GM19463 (cell line): ENCODE data around the gene MADD.

Source experiments
- ATAC-seq: cut with Tn5 transposase; IDR thresholded peaks from one replicate; pipeline ENCODE4 v1.9.1; 2021; ENCODE audit warnings: mild to moderate bottlenecking, moderate library complexity; ENCODE audit not compliant: unreplicated experiment

Gene MADD

GRCh38 chr11:47355283-47356128 lies 85.6 kb downstream of the MADD start:
- ATAC-seq: no peak

GRCh38 chr11:47356129-47356997 lies 86.4 kb downstream of the MADD start:
- no peak for ATAC-seq

- ATAC-seq: no peak
These were observed 87.0 kb downstream of the MADD start for GRCh38 chr11:47356998-47357329.

GRCh38 chr11:47357985-47358730 lies 88.2 kb downstream of the MADD start:
- no peak for ATAC-seq

DNA sequence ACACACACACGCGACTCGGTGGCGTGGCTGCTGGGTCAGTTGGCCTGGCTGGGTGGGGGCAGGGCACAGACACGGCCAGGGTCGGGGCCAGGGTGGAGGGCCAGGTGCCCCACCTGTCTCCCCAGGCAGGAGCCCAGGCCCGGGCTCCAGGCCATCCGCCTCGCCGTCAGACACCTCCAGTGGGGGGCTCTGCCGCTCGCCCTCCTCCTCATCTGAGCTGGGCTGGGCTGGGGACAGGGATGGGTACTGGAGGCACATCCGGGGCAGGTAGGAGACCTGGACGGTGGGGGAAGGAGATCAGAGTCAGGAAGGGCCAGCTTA lies 88.8 kb downstream of the MADD start:
- no peak for ATAC-seq

DNA sequence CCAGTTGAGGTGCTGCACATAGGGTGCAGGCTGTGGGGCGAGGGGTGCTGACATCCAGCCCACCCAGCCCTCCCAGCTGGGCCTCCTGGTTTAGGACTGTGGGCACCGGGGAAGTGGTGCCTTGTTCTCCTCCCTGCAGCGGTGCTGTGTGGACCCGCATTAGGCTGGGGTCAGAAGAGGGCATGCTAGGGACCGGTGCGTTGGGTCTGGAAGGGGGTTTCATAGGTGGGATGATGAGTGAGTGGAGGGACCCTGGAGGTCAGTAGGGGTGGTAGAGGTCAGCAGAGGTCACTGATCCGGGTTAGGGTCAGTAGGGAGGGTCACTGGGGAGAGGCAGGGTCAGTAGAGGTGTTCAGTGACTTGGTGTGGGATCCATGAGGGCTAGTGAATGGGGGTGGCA lies 89.2 kb downstream of the MADD start:
- ATAC-seq: no peak

GRCh38 chr11:47359586-47359985 lies 89.7 kb downstream of the MADD start:
- no peak for ATAC-seq

GRCh38 chr11:47360341-47360740 lies 90.4 kb downstream of the MADD start:
- ATAC-seq: no peak

DNA sequence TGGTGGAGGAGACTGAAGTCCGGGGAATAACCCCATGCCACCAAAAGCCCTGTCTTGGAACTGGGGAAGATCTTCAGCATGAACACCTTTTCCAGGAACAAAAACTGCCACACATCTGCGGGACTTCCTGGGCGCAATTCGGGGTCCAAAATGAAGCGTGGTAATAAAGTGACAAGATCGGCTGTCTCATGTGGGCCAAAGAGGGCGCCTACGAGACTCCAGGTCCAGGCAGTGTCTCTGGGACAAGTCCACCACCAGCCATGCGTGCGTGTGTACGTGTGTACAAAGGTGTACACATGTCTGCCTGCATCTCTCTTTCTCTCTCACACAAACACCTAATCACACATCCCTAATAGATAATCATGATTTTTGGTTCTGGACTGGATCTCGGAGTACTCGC lies 91.5 kb downstream of the MADD start:
- ATAC-seq: no peak

DNA sequence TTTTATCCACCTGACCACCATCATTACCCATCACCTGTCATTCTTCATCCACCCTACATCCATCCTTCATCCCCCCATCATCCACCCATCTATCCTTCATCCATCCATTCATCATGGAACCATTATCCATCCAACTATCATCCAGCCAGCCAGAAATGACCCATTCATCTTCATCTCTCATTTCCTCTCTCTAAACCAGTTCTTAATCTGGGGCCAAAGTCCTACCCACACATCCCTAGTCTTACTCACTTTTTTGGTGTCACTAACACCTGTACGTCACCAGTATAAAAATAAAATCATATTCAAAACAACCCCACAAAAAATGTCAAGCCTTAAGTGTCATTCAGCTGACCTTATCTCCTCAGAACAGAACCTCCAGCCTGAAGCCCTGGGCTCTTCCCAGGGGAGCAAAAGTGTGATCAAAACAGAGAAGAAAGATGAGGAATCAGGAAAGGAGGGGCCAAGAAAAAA lies 96.1 kb downstream of the MADD start:
- no peak for ATAC-seq

DNA sequence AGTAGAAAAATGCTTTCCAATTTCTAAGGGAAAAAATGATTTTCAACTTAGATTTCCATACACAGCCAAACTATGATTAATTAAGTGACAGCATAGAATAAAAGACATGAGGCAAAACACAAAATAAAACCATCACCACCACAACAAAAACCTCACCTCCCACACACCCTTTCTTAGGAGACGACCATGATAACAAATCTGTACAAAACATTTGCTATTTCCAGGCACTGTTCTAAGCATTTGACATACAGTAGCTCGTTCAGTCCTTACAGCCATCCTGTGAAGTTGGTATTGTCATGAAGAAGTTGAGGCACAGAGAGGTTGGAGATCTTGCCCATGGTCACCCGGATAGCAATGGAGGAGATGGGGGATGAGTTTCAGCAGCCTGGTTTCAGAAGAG lies 99.7 kb downstream of the MADD start:
- no peak for ATAC-seq

- no peak for ATAC-seq
These were observed 102.5 kb downstream of the MADD start for GRCh38 chr11:47372422-47372821.

GRCh38 chr11:47373876-47374719 lies 104.2 kb downstream of the MADD start:
- ATAC-seq: no peak

GRCh38 chr11:47374720-47375019 lies 104.7 kb downstream of the MADD start:
- ATAC-seq: no peak

GRCh38 chr11:47375020-47375419 lies 105.1 kb downstream of the MADD start:
- no peak for ATAC-seq

DNA sequence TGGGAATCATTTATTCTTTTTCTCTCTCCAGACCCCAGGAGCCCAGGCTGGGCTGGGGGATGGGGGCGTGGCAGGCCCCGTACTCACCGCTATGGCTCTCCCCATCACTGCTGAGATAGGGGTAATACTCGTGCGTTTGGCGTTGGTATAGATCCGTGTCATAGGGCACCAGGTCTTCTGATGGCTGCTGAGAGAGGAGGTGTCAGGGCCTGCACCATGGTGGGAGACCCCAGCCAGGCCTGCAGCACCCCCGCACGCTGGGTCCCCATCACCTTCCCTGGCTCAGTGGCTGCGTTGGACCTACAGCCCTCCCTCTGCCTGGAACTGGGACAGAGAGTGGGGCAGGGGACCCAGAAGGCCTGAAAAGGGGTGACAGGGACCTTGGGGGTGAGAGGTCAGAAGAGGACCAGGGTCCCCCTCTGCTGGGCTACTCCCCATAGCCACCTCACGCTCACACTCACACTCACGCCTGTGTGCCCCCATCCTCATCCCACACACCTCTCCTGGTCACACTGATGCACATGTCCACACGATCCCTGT lies 105.7 kb downstream of the MADD start:
- no peak for ATAC-seq

DNA sequence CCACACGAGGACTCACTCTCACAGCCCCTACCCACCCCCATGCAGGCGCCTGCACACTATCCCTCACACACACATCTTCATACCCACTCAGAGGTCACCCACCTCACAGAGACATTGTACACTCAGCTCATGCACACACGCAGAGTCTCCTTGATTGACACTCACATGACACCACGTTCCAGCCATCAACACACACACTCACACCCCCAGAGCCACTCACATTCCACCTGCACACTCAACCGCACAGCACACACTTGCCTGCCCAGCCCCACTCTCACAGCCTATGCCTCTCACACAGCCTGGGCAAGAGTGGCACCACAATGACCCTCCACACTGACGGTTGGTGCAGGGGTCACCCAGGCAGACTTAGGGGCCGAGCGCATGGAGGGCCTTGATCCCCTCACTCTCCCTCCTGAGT lies 106.2 kb downstream of the MADD start:
- no peak for ATAC-seq

- peak; percentile 27 for ATAC-seq
These were observed 106.8 kb downstream of the MADD start for GRCh38 chr11:47376525-47377371.

DNA sequence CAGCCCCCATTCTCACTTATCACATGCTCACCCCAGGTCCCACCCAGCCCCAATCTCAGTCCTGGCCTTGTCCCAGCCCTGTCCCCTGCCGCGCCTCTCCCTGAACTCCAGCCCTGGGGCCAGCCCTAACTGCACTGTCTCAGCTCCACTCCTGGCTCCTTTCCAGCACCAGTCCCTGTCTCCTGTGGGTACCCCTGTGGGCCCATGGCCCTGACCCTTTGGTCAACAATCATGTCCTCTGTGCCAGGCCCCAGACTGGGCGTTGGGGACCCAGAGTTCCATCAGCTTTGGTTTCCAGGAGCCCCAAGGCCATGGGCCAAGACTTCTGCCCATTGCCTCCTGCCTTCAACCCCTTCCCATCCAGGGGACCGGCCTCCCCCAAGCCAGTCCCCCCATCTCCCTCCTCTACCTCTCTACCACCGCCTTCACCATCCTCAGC lies 107.7 kb downstream of the MADD start:
- ATAC-seq: peak; percentile 12
